GM12891 (cell line): ENCODE results near the gene NHLRC1.

Experiments
- POLR2A ChIP-seq: IDR thresholded peaks from 2 replicates; pipeline ENCODE4 v1.6.1; 2011; ENCODE audit warnings: low read depth, low read length, control low read depth
- POLR2AphosphoS5 ChIP-seq: IDR thresholded peaks from 2 replicates; pipeline ENCODE4 v1.6.1; 2011; ENCODE audit warnings: low read depth, low read length, control low read depth
- TAF1 ChIP-seq: IDR thresholded peaks from 2 replicates; pipeline ENCODE4 v1.6.1; 2011; ENCODE audit warnings: low read depth, low read length, control low read depth

DNA sequence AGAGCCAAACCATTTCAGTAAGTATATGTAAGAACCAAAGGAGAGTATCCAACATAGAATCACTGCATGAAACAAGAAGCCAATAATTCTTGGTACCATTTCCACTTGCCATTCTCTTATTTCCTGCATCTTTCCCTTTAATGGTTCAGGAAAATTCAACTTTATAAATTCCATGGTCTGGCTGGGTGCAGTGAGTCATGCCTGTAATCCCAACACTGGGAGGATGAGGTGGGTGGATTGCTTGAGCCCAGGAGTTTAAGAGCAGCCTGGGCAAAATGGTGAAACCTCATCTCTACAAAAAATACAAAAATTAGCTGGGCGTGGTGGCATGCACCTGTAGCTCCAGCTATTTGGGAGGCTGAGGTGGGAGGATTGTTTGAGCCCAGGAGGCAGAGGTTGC, 21.2 kb downstream of the NHLRC1 start:
- TF ChIP-seq POLR2A (no peak), POLR2AphosphoS5 (no peak), TAF1 (no peak)
